Astrocyte of the hippocampus (primary cell): ENCODE results near the gene NUP88.
"Not testable (repeated sequence)": the region's sequence is repeated elsewhere in the genome, so short reads cannot be mapped to it uniquely, and the experiment has no call there.

Source experiments
- DNase-seq: peaks from one replicate; pipeline ENCODE4 v3.0.0; 2011; ENCODE audit warnings: low read depth, low spot score

NUP88 gene

DNA sequence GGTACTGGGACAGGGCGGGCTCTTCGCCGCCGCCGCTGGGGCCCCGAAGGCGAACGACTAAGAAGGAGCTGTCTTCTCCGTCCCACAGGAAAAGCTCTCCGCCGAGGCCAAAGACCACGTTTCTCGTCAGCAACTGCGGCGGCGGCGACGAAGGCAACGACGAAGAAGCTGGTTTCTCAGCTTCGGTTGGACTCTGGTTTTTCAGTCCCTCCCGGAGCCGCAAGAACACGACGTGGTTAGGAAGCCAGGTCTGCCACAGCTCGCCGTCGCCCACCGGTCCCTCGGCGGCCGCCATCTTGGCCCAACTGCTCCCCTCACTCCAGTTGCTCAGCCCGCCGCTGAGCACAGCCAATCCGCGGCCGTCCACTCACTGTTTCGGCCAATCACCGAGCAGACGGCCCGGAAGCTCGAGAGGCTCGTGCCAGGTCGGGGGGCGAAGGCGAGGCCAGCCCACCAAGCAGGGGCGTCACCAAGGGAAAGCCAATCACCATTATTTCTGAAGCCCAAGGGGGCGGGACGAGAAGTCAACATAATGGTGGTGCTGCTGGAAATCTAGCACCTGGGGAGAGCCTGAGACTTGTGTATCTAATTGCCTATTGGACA lies at the start of gene NUP88:
Gene NUP88 (minus strand): TSS at position 307 of the 603 bp plus-strand sequence. CDS start 12 bp downstream, at position 295.
- DNase-seq: peak; percentile 99

DNA sequence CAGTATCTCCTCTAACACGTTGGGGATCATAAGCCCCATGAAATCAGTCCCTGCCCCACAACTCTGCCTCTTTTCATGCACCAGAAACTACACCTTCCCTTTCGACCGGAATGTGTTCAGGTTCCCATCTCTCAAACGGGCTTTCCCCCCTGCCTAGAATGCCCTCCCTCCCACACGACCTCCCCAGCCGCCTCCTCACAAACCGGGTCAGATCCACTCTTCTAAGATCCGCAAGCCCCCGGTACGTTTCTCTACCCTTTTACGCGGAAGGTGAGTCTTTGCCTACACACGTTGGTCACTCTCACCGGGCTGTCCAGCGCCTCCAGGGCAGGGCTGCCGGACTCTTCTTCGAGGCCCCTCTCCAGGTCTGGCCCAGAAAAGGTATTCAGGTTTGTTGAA lies 48.6 kb upstream of the NUP88 start:
- DNase-seq: no peak

GRCh38 chr17:5467416-5467815 lies 48.0 kb upstream of the NUP88 start:
- peak; percentile 11 for DNase-seq

- DNase-seq: no peak
Measured at GRCh38 chr17:5466295-5466694, 46.8 kb upstream of the NUP88 start.

DNA sequence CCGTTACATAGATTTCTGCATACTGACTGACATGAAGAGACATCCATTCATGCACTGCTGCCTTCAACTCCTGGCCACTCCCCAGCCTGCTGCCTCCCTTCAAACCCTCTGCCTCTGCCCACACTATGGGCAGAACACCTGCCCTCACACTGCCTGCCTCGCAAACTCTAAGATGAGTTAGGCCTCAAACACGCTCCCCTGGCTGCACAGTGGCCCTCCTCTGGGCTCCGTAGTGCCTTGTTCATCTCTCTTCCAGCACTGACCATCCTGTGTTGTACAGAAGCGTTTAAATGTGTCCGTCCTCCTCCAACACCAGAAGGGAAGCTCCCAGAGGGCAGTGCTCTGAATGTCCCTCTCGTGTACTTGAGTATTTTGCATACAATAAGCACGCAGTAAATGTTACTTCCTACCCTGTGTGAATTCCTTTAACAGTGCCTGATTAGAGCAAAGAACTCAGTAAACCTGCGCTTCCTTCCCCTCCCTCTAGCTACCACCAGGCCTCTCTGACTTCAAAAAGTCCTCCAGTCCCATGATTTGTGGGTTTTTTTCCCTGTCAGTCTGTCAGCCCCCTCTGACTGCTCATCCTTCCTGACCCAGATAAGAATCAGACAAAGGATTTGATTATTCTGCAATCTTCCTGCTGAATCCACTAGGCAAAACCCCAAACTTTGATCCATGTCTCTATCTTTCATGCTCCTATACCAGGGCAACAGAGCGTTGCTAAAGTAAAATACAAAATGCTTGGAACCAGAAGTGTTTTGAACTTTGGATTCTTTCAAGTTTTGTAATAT lies 45.5 kb upstream of the NUP88 start:
- no peak for DNase-seq

DNA sequence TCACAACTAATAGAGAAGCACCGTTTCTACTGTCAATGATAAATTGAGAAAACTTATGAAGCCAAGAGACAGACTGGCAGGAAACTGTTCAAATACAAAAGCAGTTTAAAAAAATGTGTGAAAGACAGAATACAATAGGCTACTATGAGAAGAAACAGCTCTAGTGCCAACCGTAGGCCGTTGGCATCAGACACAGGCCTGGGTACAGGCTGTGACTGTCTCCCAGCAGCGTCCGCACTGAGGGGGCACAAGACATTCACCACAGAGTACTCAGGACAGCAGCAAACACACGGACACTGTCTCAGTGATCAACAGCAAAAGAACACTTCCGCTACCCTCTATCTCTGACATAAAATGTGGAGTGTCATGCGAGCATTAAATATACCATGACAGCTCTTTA lies 27.3 kb upstream of the NUP88 start:
- DNase-seq: no peak

GRCh38 chr17:5444209-5444608 lies 24.7 kb upstream of the NUP88 start:
- DNase-seq: no peak

DNA sequence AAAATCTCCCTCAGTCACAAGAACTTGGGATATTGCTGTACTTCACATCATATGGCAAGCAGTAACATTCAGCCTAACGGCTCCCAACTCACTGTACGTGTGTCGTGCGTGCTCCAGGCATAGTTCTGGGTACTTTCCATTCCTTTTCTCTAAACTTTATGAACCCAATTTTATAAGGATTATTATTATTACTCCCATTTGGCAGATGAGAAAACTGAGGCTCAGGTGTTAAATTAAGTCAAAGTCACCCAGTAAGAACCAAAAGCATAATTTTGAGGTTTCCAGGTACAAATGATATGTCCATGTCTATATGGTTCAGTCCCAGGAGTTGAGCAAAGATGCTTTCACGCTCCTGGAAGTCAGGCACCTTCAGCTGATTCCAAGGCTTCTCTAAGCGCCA lies 24.3 kb upstream of the NUP88 start:
- no peak for DNase-seq

DNA sequence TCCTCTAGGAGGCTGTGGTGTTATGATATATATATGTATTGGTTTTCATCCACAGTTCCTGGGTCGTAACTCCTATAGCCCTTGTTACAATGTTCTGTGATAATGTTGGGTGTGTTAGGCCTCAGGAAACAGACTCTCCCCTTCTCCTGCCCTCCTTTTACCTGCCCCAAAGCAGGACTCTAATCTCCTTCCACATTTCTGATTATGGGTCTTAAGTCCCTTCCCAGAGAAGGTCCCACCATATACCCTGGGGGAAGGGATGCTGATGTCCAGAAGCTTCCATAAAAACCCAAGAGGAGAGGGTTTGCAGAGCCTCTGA lies 19.9 kb upstream of the NUP88 start:
- DNase-seq: no peak

- DNase-seq: peak; percentile 98
Measured at GRCh38 chr17:5438716-5439445, 19.4 kb upstream of the NUP88 start, which contains the start of gene C1QBP. TSS of gene C1QBP (minus strand) at chr17:5439155. CDS start at chr17:5439073, 82 bp downstream.

DNA sequence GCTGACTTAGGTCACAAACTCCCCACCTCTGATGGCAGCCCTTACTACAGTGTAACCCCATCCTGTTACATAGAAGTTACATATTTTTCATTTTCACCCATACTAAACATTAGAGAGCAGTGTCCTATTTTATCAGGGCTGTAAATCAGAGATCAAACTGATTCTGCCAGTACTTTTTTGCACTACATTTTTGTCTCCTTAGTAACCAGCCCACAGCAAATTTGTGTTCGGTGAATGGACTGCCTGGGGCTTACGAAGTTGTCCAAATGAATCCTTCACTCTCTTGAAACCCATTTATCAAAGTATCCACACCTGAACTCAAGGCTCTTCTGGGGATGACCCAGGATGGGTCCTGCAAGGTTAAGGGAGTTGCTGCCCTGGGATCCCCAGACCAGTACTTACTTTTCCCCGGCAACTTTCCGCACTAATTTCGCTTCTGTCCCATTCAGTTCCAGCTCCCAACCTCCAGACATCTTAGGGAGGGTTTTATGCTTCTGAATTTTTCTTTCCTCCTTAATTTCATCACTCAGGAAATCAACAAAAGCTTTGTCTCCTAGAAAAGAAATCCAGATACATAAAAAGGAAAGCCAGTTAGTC lies 18.4 kb upstream of the NUP88 start:
- peak; percentile 50 for DNase-seq

GRCh38 chr17:5435781-5436315 lies 16.4 kb upstream of the NUP88 start:
- DNase-seq: peak; percentile 71

- no peak for DNase-seq
Measured at GRCh38 chr17:5434984-5435383, 15.5 kb upstream of the NUP88 start.

- no peak for DNase-seq
Measured at GRCh38 chr17:5431949-5432556, 12.6 kb upstream of the NUP88 start.

- DNase-seq: not testable (repeated sequence)
Measured at GRCh38 chr17:5431234-5431633, 11.8 kb upstream of the NUP88 start.

DNA sequence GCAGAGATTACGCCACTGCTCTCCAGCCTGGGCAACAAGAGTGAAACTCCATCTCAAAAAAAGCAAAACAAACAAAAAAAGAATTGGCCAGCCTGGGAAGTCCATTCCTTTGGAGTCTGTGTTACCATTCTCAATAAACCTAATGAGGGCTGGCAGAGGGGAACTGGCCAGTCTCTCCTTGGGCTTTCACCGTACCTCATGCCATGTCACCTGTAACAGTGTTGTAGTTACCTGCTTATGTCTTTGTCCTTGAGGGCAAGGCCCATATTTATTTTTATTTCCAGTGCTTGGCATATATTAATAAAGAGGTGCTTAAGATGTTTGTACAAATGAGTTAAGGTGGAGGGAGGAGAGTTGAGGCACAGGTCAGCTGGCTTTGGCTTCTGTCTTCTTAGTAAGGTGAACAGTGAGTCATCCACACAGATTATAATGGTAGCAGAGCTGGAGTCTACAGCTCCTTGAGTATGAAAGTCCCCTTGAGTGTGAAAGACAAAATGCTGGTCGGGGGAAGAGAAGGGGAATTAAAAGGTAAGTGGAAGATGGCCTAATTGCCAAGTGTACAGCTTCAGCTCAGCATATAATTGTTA lies 11.0 kb upstream of the NUP88 start:
- DNase-seq: no peak

DNA sequence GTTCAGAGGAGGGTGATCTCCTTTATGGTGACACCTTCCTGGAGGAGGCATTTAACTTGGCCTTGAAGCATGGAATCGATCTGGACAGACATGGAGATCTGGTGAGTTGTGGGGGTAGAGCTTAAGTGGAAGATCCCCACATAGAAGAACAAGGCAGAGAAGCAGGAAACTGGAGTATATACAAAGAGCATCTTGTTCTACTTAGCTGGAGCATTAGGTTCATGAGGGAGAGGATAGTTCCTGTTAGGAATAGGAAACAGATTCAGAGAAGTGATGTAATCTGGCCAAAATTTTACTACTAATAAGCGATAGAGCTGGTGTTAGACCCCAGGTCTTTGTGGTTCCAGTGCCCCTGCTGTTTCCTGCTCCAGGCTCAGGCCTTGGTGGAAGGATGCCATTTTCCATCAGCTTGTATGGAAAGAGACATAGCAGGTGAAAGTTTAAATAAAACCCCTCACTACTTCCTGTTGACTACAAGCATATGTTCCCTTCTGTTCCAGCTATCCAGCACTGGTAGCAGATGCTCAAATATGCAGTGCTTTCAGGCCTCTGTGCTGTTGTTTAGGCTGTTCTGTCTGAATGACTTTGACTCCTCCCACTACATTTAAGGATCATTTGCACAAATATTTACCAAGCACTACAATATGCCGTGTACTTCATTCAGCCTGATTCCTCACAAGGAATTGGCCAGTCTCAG lies 9.9 kb upstream of the NUP88 start:
- no peak for DNase-seq

- no peak for DNase-seq
Measured at GRCh38 chr17:5425826-5426225, 6.4 kb upstream of the NUP88 start.

- peak; percentile 55 for DNase-seq
Measured at GRCh38 chr17:5424909-5425308, 5.4 kb upstream of the NUP88 start.

GRCh38 chr17:5422505-5422904 lies 3.0 kb upstream of the NUP88 start:
- peak; percentile 73 for DNase-seq
